ENCODE data around the gene FLT3.

DNA sequence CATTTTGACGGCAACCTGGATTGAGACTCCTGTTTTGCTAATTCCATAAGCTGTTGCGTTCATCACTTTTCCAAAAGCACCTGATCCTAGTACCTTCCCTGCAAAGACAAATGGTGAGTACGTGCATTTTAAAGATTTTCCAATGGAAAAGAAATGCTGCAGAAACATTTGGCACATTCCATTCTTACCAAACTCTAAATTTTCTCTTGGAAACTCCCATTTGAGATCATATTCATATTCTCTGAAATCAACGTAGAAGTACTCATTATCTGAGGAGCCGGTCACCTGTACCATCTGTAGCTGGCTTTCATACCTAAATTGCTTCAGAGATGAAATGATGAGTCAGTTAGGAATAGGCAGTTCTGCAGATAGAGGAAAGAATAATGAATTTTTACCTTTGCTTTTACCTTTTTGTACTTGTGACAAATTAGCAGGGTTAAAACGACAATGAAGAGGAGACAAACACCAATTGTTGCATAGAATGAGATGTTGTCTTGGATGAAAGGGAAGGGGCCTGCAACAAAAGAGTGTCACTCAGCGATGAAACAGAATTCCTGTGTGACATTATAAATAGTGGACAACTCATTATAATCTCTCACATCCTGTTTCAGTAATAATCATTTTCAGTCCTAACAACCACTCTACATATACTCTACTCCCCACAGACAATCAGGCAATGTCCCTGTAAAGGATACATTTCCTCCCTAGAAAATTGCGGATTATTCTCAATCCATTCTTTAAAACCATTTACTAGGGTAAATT, 66.3 kb downstream of the FLT3 start:
- TF ChIP-seq, protein P1, sequence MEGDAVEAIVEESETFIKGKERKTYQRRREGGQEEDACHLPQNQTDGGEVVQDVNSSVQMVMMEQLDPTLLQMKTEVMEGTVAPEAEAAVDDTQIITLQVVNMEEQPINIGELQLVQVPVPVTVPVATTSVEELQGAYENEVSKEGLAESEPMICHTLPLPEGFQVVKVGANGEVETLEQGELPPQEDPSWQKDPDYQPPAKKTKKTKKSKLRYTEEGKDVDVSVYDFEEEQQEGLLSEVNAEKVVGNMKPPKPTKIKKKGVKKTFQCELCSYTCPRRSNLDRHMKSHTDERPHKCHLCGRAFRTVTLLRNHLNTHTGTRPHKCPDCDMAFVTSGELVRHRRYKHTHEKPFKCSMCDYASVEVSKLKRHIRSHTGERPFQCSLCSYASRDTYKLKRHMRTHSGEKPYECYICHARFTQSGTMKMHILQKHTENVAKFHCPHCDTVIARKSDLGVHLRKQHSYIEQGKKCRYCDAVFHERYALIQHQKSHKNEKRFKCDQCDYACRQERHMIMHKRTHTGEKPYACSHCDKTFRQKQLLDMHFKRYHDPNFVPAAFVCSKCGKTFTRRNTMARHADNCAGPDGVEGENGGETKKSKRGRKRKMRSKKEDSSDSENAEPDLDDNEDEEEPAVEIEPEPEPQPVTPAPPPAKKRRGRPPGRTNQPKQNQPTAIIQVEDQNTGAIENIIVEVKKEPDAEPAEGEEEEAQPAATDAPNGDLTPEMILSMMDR (conservative IDR thresholded peaks at IDR 0.05), result no peak
- no peak for TF ChIP-seq ZFX (IDR thresholded peaks at IDR 0.05)

All from C4-2B (cell line).